ENCODE data around the gene MYO3B.

The MYO3B gene

GRCh38 chr2:170521299-170521698, 343.4 kb downstream of the MYO3B start:
- no peak overlapping the region for H3K4me3 ChIP-seq
- no peak for TF ChIP-seq CTCF (IDR thresholded peaks at IDR 0.05)
- DNase-seq (ENCODE audit: low spot score), result no peak
- H3K27ac ChIP-seq, result no peak overlapping the region

GRCh38 chr2:170523506-170523905, 345.6 kb downstream of the MYO3B start:
- no peak for TF ChIP-seq CTCF (IDR thresholded peaks at IDR 0.05)
- no peak overlapping the region for H3K4me3 ChIP-seq

GRCh38 chr2:170524828-170525565, 347.1 kb downstream of the MYO3B start:
- peak overlapping the region; percentile 30 to 61 for H3K27ac ChIP-seq
- no peak for DNase-seq (ENCODE audit: low spot score)
- H3K4me3 ChIP-seq, result no peak overlapping the region
- TF ChIP-seq CTCF (IDR thresholded peaks at IDR 0.05), result no peak

More at GRCh38 chr2:170523506-170523905, 345.6 kb downstream of the MYO3B start:
- DNase-seq (ENCODE audit: low spot score), result no peak
- no peak overlapping the region for H3K27ac ChIP-seq

DNA sequence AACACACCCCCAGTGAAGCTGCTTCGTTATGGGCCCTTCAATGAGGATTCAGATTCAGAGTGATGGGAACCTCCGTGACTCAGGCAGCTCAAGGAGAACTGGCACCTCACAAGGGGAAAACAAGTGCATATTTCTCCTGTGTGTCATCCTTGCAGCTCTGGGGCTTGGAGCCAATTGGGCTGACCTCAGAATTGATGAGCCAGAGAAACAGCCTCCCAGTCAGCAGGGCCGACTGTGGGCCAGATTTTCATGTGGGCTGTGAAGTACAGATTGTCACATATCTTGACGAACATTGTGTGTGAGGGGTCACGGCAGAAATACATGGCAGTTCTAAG, 347.6 kb downstream of the MYO3B start:
- DNase-seq (ENCODE audit: low spot score), result peak; percentile 89
- H3K4me3 ChIP-seq, result no peak overlapping the region
- H3K27ac ChIP-seq, result peak overlapping the region; percentile 30 to 61
- no peak for TF ChIP-seq CTCF (IDR thresholded peaks at IDR 0.05)

DNA sequence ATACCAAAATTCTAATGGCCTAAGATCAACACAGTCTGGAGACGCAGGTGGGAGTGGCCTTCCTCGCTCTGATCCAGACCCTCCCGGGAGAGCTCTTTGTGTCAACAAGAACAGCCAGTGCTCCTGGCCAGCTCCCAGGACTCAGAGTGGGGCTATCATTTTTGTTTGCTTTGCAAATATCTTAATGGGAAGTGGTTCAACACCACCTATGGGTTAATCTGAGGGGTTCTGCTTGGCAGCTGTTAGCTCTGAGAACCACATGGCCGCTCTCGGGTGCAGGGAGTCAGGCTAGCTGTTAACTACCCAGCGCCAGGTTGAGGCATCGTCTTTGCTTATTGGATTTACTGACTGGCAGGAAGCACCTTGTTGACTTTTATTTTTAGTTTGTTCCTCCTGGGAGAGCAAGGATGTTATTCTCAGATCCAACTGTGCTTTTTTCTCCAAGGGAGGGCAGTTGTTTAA, 352.4 kb downstream of the MYO3B start:
- DNase-seq (ENCODE audit: low spot score), result peak; percentile 85
- no peak for TF ChIP-seq CTCF (IDR thresholded peaks at IDR 0.05)
- H3K27ac ChIP-seq, result peak overlapping the region; percentile 12 to 50
- peak overlapping the region; percentile 62 for H3K4me3 ChIP-seq

DNA sequence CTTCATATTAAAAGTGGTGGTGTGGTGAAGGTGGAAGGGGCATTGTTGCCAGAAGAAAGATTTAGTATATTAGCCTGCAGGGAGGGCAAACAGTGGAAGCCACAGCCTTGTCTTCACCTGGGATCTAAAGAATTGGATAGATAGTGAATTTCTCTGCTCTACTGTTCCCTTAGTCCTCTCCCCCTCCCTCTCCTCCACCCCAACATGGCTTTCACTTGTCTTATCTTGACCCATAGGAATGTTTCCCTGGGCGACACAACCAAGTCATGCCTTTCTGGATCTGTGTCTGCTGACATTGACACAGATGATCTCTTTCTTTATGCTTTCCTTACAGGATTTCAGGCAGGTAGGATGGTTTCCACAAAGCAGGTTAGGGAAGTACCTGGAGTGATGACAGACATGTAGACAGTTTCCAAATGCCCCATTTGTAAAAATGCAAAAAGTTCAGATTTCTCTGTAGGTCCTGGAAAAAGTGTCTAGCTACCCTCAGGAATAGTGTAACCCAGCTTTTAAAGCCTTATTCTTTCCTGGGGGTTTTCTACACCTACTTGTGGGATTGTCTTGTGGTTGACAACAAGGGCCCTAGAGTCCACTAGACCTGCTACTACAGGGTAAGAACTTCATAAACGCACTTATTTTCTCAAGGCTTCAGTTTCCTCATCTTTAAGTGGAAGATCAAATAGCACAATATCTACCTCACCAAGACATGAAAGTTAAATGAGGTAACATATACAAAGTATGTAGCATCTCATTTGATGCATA, 353.0 kb downstream of the MYO3B start:
- Histone ChIP-seq H3K27ac (peak overlapping the region; percentile 12 to 50), H3K4me3 (peak overlapping the region; percentile 62)
- no peak for DNase-seq (ENCODE audit: low spot score)
- no peak for TF ChIP-seq CTCF (IDR thresholded peaks at IDR 0.05)

Data from coronary artery (tissue), 2 donors.